ENCODE measurements around the gene CXCL10. TPM values are rescaled to one million over a fixed set of nuclear protein-coding genes. Genes with fewer than 3 reads are reported as not detected.

The CXCL10 gene
- total and polyA plus RNA-seq, 10 of the 15 experiments (the other 5 are each of a cell fraction or from before 2014, with no cell fraction given): 0.46 to 19.5 (median 2.6) TPM

DNA sequence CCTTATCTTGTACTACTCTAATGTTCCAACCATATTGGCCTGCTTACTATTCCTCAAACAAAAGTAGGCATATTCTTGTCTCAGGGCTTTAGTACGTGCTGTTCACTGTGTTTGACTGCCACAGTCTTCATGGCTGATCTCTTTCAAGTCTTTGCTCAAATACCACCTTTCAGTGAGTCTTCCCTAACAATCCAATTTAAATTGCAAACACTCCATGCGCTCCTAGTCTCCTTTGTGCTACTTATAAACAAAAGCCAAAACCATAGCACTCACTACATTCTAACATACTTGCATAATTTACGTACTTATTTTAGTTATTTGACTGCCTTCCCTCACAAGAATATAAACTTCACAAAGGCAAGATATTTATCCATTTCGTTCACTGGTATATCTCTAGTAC, 49.5 kb upstream of the CXCL10 start:
- RAD21 ChIA-PET (ENCODE audit: unreplicated experiment): no interaction called here
- no TSS peak for BruUV-seq (replicated peaks)
- TF ChIP-seq RELB (IDR thresholded peaks at IDR 0.05; ENCODE audit: low read depth) (no peak), EZH2 (IDR thresholded peaks at IDR 0.05; ENCODE audit: borderline replicate concordance, control insufficient read depth, low read depth, low read length) (no peak), POLR2A (IDR thresholded peaks at IDR 0.05; ENCODE audit: low read depth, low read length) (no peak), EGR1 (IDR thresholded peaks at IDR 0.05; ENCODE audit: borderline replicate concordance in 1 of 2, low read depth in 2 of 2, low read length in 2 of 2) (no peak), SUZ12 (IDR thresholded peaks at IDR 0.05; ENCODE audit: unreplicated experiment) (no peak), ELK1 (IDR thresholded peaks at IDR 0.05; ENCODE audit: low read depth, low read length) (no peak), SIX5 (IDR thresholded peaks at IDR 0.05; ENCODE audit: low read depth, low read length, severe bottlenecking) (no peak), ATF2 (IDR thresholded peaks at IDR 0.05; ENCODE audit: low read length) (no peak), SP1 (IDR thresholded peaks at IDR 0.05; ENCODE audit: low read depth, low read length) (no peak), NRF1 (conservative IDR thresholded peaks at IDR 0.05; ENCODE audit: low read depth, low read length) (no peak), EP300 (IDR thresholded peaks at IDR 0.05; ENCODE audit: borderline replicate concordance in 1 of 2, control insufficient read depth in 1 of 2, low read depth in 2 of 2, low read length in 2 of 2) (no peak), EED (IDR thresholded peaks at IDR 0.05; ENCODE audit: low read depth) (no peak), MYB (IDR thresholded peaks at IDR 0.05; ENCODE audit: borderline replicate concordance, low read depth, low read length) (no peak), CBX5 (IDR thresholded peaks at IDR 0.05; ENCODE audit: low read depth) (no peak), BRCA1 (IDR thresholded peaks at IDR 0.05; ENCODE audit: low read depth, low read length) (no peak), POLR2AphosphoS2 (IDR thresholded peaks at IDR 0.05; ENCODE audit: low read depth, low read length) (no peak), HDGF (IDR thresholded peaks at IDR 0.05) (no peak), FOXM1 (IDR thresholded peaks at IDR 0.05; ENCODE audit: low read depth, low read length) (no peak), E2F4 (IDR thresholded peaks at IDR 0.05; ENCODE audit: low read depth, low read length) (no peak)

More for the DNA sequence above, 49.5 kb upstream of the CXCL10 start:
- ChIA-PET SMC1A (ENCODE audit: uncharacterized antibody, unreplicated experiment) (no interaction called here), POLR2A (no interaction called here), CTCF (interaction anchor here (1.5 kb wide), 1 partner anchor 77 kb away, joined by 9 read pairs; no protein-coding TSS in a partner anchor)
- Histone ChIP-seq H3K9me3 (replicated peaks; ENCODE audit: control insufficient read depth, insufficient read depth, low read length) (no peaks in the 10 kb centered on the region), H3K27ac (ENCODE audit: control insufficient read depth, insufficient read depth) (no peak overlapping the region), H4K20me1 (ENCODE audit: control insufficient read depth, insufficient read depth) (no peaks in the 10 kb centered on the region), H3K79me2 (ENCODE audit: control insufficient read depth, insufficient read depth, low read length) (no peaks in the 10 kb centered on the region), H2AFZ (ENCODE audit: control insufficient read depth, low read depth, low read length) (no peak overlapping the region), H3K36me3 (ENCODE audit: control insufficient read depth in 2 of 2, insufficient read depth in 2 of 2, low read length in 1 of 2) (no peaks in the 10 kb centered on the region), H3K27me3 (replicated peaks in 1 of 2; ENCODE audit: control insufficient read depth in 2 of 2, insufficient read depth in 2 of 2, low read length in 1 of 2) (peaks cover 0 to 6% of the 10 kb centered on the region in 2 experiments; a peak in 1 of 4 replicates), H3K4me1 (ENCODE audit: control insufficient read depth, insufficient read depth, low read length) (no peaks in the 10 kb centered on the region), H3K4me3 (no peak overlapping the region), H3K4me2 (ENCODE audit: control insufficient read depth, insufficient read depth) (no peak overlapping the region), H3K9ac (ENCODE audit: control insufficient read depth, insufficient read depth, low read length) (no peak overlapping the region)
- intact Hi-C loops (cut with micrococcal nuclease; ENCODE audit: unreplicated experiment): no loop called here
- no peak for DNase-seq (ENCODE audit: low read depth, low spot score)
- no peak for FAIRE-seq
- in situ Hi-C loops (cut with MboI): no loop called here
- ATAC-seq: no peak
- 43% methylated on average over 4 of the region's 4 CpGs for WGBS (ENCODE audit: insufficient coverage, insufficient replicate concordance, low lambda C conversion rate, missing lambda C conversion rate)

Measured in GM12878 (cell line).